ENCODE data around the gene VAV3.

The VAV3 gene

DNA sequence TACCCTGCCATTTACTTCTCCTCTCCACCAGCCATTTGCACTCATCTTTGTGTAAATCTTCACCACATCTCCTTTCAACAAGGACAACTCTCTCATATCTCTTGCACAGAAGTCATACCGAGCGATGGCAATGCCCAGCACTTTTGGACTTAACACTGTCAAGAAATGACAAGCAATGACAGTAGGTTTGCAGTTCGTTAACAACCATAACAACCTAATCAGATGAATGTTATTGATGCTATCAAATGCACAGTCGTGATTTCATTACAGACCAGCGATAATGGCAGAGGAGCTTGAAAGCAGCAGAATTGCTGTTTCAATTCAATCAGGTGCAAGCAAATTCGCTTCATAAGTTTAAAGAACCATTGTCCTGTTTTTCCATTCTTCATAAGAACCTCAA, 390.9 kb downstream of the VAV3 start:
- H3K4me3 ChIP-seq (ENCODE audit: low read depth, low read length) = no peak overlapping the region
- TF ChIP-seq, protein P1, sequence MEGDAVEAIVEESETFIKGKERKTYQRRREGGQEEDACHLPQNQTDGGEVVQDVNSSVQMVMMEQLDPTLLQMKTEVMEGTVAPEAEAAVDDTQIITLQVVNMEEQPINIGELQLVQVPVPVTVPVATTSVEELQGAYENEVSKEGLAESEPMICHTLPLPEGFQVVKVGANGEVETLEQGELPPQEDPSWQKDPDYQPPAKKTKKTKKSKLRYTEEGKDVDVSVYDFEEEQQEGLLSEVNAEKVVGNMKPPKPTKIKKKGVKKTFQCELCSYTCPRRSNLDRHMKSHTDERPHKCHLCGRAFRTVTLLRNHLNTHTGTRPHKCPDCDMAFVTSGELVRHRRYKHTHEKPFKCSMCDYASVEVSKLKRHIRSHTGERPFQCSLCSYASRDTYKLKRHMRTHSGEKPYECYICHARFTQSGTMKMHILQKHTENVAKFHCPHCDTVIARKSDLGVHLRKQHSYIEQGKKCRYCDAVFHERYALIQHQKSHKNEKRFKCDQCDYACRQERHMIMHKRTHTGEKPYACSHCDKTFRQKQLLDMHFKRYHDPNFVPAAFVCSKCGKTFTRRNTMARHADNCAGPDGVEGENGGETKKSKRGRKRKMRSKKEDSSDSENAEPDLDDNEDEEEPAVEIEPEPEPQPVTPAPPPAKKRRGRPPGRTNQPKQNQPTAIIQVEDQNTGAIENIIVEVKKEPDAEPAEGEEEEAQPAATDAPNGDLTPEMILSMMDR (IDR thresholded peaks at IDR 0.05; ENCODE audit: low read depth, low read length) = no peak

DNA sequence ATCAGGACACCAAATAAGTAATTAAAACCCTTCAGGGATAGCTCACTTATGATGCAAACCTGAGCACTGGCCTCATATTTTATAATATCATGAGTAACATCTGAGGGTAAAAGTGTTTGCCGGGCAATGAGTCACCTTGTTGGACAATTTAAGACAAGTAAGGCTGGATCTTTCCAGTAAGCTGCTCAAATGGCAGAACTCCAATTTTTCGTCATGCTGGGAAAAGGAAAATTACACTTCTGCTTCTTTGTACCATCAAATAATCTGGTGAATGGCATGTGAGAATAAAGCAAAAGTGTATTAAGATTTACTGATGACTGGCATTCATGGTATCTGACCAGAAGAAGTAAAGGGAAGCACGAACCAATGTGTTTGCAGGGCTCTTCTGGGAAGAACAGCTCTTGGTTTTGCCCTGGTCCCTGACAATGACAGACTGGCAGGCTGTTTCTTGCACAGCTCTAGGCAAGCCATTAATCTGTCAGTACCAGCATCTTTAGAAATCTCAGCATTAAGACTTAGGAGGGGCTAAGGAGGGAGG, 392.2 kb downstream of the VAV3 start:
- TF ChIP-seq, protein P1 (IDR thresholded peaks at IDR 0.05; ENCODE audit: low read depth, low read length) = no peak
- no peak overlapping the region for H3K4me3 ChIP-seq (ENCODE audit: low read depth, low read length)

DNA sequence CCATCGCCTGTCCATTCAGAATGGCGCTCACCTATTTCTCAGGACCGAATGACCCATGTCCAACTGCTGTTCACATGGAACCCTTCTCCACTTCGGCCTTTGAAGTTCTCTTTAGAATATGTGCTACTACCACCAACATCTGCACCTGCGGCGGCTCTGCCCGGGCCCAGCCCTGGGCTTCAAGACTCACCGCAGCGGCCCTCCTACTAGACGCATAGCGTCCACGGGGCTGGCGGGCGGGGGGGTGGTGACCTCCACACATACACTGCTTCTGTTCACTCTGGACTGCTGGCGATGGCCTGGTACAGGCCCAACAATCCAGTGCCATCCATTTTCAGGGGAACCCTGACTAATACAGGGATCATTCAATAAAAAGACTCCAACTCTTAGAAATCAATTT, 394.2 kb downstream of the VAV3 start:
- TF ChIP-seq, protein P1 (IDR thresholded peaks at IDR 0.05; ENCODE audit: low read depth, low read length) = no peak
- H3K4me3 ChIP-seq (ENCODE audit: low read depth, low read length) = no peak overlapping the region

DNA sequence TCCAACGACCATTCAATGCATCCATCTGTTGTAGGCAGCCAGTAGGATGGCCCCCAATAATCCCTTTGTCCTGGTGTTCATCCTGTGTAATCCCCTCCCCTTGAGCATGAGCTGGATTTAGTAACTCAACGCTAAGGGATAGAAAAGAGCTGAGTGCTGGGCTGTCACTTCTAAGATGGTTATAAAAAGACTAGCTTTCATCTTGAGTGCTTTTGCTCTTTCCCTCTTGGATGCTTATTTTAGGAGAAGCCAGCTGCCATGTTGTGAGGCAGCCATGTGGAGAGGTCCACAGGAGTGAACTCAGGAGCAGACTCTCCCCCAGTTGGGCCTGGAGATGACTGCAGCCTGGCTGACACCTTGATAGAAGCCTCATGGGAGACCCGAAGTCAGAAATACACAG, 401.5 kb downstream of the VAV3 start:
- TF ChIP-seq, protein P1 (IDR thresholded peaks at IDR 0.05; ENCODE audit: low read depth, low read length) = no peak
- H3K4me3 ChIP-seq (ENCODE audit: low read depth, low read length) = no peak overlapping the region

DNA sequence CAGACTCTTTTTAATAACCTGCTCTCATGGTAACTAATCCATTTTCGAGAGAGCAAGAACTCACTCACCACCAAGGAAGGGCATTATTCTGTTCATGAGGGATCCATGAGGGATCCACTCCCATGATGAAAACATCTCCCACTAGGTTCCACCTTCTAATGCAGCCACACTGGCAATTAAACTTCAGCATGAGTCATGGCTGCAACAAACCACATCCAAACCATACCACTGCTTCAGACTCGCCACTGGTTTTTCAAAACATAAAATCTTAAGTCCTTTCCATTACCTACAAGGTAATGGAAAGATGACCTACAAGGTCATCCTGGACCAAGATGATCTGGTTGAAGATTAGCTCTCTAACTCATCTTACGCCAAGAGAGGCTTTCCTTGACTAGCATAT, 405.1 kb downstream of the VAV3 start:
- TF ChIP-seq, protein P1 (IDR thresholded peaks at IDR 0.05; ENCODE audit: low read depth, low read length) = no peak
- no peak overlapping the region for H3K4me3 ChIP-seq (ENCODE audit: low read depth, low read length)

DNA sequence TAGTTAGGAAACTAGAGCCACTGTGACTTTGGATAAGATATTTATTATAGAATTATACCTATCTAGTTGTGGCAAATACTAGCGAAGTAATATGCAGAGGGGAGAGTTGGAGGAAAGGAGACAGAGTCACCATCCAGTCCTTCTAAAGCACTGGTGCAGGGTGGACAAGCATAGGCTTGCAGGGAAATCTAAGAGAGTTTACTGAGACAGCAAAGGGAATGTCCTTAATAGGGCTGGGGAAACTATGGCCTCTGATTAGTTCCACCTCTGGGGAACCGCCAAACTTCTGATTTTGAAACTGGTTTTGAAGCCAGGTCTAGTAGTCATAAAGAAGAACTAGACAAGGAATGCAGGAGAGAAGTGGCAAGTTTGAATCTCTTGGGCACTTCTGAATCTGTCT, 407.9 kb downstream of the VAV3 start:
- H3K4me3 ChIP-seq (ENCODE audit: low read depth, low read length) = no peak overlapping the region
- TF ChIP-seq, protein P1 (IDR thresholded peaks at IDR 0.05; ENCODE audit: low read depth, low read length) = no peak

DNA sequence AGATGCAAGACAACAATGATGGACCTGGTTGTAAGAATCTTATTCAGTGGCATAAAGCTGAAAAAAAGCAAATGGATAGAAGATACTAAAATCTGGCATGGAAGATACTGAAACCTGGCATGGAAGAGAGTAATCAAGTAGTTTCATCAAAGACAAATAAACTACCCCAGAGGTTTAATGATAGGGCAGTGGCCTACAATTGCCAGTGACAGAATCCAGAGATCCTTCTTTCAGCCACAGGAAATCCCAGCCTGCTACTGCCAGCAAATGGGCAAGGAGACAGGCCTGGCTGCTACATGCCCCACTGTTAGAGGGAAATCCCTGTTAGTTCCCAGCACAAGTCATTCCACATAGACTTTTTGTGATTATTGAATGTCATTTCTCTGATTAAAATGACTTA, 409.4 kb downstream of the VAV3 start:
- TF ChIP-seq, protein P1 (IDR thresholded peaks at IDR 0.05; ENCODE audit: low read depth, low read length) = no peak
- no peak overlapping the region for H3K4me3 ChIP-seq (ENCODE audit: low read depth, low read length)
